GM19324 (cell line): ENCODE data around the gene FSD2.
A peak's percentile ranks its signal among the peaks of the same experiment; 100 is the strongest.
"Not testable (repeated sequence)": the region's sequence is repeated elsewhere in the genome, so short reads cannot be mapped to it uniquely, and the experiment has no call there.

ENCODE experiments used
- ATAC-seq: cut with Tn5 transposase; IDR thresholded peaks from one replicate; pipeline ENCODE4 v1.9.1; 2021; ENCODE audit warnings: mild to moderate bottlenecking, moderate library complexity; ENCODE audit not compliant: unreplicated experiment, low FRiP score

The FSD2 gene

DNA sequence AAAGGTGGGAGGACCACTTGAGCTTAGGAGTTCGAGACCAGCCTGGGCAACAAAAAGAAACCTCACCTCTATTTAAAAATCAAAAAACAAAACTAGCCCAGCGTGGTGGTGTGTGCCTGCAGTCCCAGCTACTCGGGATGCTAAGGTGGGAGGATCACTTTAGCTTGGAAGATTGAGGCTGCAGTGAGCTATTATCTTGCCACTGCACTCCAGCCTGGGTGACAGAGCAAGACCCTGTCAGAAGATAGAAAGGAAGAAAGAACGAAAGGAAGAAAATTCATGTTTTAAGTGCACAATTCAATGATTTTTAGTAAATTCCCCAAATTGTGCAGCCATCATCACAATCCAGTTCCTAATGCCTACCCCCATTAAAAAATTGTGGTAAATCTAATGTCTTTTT lies 7.8 kb downstream of the FSD2 start:
- ATAC-seq, result no peak

DNA sequence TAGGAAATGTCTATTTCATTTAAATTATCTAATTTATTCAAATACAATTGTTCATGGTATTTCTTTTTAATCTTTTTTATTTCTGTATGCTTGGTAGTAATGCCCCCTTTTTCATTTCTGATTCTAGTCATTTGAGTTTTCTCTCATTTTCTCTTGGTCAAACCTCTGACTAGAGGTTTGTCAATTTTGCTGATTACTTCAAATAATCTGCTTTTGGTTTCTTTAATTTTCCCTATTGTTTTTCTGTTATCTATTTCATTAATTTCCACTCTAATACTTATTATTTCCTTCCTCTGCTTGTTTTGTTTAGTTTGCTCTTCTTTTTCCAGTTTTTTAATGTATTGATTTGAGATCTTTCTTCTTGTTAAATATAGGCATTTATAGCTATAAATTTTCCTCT lies 12.1 kb downstream of the FSD2 start:
- ATAC-seq, result no peak

DNA sequence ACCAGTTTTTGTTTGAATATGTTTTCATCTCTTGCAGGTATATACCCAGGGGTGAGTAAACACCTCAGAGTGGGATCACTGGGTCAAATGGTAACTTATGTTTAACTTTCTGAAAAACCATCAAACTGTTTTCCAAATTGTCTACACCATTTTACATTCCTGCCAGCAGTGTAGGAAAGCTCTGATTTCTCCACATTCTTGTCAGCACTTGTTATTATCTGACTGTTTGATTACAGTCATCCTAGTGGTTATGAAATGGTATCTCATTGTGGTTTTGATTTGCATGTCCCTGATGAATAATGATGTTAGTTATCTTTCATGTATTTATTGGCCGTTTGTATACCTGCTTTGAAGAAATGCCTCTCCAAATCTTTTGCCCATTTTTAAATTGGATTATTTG lies 13.8 kb downstream of the FSD2 start:
- ATAC-seq, result no peak

DNA sequence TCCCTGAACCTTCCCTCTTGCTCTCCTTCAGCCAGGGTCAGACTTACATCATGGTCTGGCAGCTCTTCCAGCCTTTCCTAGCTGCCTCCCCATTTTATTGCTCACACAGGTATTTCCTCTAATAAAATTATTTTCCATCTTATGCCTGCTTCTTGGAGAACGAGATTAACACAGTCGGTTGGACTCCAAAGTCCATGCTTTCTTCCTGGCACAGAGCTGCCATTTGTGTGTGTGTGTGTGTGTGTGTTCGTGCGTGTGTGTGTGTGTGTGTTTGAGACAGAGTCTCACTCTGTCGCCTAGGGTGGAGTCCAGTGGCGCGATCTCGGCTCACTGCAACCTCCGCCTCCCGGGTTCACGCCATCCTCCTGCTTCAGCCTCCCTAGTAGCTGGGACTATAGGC lies 15.5 kb downstream of the FSD2 start:
- no peak for ATAC-seq

DNA sequence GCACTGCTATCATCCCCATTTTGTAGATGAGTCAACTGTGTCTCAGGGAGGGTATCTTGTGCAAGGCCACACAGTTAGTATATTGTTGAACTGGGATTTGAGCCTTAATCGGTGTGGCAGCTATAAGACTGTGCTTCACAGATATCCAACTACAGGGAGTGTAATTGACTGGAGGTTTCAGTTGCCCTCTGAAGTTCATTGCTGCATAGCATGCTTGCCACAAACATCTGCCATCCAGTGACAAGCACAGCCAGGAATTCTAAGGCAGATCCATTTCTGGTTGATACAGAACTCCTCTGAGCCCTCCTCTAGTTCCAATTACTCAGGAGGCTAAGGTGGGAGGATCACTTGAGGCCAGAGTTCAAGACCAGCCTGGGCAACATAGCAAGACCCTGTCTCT lies 16.4 kb downstream of the FSD2 start:
- no peak for ATAC-seq

DNA sequence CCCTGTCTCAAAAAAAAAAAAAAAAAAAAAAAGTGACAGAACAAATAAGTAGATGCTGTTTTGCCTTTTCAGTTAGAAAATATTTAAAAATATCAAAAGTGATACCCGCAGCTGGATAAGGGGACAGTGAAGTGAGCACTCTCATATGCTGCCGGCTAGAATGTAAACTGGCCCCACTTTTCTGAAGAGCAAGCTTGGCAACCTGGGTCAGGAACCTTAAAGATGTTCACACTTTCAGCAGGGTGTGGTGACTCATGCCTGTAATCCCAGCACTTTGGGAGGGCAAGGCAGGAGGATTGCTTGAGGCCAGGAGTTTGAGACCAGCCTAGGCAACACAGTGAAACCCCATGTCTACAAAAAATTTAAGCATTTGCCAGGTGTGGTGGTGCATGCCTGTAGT lies 17.4 kb downstream of the FSD2 start:
- ATAC-seq, result no peak

DNA sequence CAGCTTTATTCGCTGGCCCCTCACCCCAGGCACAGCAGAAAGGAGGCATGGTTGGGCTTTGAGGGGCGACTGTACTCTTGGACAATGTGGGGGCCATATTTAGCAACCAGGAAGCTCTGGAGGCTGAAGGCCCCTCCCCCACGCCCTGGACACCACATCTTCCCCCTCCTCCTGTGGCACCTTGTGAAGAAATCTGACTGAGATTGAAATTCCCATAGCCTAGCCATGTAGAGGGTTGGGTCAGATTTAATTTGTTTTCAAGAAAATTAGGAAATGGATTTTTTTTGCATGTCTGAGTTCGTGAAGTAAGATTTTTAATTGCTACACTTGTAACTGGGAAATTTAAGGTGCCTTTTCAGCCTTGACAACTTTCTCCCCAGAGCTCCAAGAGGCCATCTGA lies 24.5 kb downstream of the FSD2 start:
- no peak for ATAC-seq

DNA sequence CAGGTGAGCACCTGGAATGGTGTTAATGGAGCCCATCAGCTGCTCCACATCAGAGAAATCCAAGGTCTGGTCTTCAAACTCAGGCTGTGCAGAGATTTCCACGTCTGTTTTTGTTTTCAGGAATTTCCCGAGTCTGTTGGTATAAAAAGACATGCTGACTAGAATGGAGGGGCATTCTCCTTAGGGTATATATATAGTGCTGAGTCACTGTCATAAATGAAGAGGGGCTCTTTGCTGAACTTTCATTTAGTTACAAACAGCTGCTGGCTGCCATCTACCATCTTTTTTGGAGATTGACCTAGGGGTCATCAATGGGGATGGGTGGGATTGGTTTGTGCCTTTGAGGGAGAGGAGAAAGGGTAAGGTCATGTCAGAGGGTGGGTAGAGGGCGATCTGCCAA lies 27.1 kb downstream of the FSD2 start:
- ATAC-seq, result no peak

DNA sequence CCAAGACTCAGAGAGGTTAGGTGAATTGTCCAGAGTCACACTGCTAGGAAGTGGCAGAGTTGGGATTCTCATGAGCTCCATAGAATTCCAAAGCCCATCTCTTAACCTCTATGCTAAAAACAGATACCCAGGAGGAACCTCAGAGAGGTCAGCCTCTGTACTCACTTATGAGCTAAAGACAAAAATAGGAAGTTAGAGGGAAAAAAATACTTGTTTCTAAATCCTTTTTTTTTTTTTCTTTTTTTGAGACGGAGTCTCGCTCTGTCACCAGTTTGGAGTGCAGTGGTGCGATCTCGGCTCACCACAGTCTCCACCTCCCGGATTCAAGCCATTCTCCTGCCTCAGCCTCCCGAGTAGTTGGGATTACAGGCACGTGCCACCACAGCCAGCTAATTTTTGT lies 31.4 kb downstream of the FSD2 start:
- ATAC-seq, result no peak

DNA sequence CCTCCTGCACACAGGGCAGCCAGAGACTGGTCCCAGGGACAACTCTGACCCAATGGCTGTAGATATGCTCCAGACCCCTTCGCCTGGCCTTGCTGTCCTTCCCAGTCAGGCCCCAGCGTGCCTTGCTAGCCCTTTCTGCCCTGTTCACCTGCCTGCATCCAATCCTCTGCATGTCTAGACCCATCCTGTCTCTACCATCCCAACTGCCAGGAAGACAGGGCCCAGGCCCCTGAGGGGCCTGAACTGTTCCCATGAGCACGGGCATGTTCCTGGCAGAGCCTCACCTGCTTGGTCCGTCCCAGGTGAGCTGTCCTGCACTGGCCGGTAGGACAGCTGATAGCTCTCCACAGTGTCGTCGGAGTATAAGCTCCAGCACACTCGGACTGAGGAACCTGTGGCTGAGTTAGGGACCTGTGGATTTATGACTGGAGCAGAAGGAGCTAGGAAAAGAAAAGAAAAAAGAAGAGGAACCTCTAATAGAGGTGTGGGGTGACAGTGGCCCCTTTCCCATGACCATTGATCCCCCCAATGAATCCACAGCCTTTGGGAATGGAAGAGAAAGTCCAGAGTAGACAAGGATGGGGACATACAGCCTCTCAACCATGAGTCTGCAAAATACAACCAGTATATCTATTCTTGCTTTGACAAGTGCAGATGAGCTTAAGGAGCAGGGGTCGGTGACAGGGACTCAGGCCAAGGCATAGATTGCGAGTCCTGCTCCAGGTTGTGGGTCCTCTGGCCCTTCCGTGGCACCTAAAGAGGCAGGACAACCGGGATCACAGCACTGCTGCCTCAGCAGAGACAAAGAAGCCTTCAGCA lies 33.9 kb downstream of the FSD2 start:
- no peak for ATAC-seq

DNA sequence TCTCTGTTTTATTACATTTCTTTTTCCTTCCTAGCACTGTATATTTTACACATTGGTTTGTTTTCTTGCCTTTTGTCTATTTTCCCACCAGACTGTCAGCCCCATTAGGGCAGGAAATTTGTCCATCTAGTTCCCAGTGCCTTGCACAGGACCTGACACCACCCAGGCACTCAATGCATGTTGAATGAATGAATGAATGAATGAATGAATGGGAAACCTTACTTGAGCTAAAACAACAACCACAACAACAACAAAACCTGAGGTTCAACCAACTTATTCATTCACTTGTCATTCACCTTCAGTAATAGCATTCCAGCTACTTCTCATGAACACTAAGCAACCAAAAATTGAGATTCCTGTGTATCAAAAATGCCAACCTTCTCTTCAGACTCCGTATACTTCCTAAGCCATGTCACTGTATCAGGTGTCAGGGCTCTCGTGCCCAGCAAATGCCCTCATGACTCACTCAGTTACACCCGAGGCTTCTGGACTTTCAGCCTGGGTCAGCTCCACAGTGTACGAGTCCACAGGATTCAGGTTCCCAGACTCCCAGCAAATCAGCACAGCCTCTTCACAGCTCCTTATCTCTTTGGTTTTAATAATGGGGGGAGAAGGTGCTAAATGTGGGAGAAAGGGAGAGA lies 37.3 kb downstream of the FSD2 start:
- no peak for ATAC-seq

DNA sequence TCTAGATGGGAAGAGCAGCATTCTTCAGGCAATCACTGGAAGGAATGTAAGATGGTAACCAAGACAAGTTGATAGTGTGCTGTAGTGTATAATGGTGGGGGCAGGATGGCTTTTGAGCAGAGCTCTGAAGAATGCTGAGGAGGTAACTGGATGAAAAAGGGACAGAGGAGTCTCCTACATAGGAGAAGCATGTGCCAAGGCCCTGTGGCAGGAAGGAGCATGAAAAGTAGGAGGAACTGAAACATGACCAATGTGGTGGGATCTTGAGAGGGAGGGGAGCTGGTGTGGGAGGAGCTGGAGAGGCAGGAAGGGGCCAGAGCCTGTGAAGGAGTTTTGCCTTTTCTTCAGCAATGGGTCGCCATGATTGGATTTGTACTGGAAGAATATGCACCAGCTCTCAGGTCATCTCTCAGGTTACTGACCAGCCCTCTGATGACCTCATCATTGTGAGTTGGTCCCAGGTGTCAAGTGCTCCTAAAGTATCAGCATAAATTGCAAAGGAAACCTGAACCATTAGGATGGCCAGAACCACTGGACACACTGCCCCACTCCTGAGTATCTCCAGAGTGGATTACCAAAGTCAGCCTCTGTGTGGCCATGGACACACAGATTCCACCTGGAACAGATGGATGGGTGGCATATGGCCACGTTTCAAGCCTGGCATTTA lies 38.6 kb downstream of the FSD2 start:
- no peak for ATAC-seq

DNA sequence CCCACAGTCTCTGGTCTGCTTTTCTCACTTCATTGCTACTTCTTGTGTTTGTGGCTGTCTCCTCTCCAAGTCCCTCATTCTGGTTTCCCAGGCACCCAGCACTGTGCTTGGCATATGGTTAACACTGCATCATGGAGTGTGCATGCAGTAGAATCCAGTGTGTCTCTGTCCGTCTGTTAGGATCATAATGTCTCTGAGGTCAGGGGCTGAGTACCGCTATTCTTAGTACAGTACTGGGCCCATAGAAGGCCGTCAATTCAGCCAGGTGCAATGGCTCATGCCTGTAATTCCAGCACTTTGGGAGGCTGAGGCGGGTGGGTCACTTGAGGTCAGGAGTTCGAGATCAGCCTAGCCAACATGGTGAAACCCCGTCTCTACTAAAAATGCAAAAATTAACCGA lies 39.7 kb downstream of the FSD2 start:
- not testable (repeated sequence) for ATAC-seq

DNA sequence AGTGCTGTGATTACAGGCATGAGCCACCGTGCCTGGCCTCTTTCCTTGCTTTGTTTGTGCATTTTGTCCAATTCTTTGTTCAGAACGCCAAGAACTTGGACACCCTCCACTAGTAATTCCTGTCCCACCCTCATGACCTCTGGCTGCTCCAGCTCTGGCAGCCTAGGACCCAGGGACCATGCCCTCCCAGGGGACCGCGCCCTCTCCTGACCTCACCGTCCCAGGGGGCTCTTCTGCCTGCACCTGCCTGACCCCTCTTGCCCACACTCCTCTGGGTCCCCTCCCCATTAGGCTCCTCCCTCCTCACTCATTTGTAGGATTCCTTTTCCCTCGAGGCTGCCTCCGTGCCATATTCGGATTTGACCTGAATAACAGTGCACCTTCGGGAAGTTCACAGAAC lies 41.1 kb downstream of the FSD2 start:
- ATAC-seq, result no peak

DNA sequence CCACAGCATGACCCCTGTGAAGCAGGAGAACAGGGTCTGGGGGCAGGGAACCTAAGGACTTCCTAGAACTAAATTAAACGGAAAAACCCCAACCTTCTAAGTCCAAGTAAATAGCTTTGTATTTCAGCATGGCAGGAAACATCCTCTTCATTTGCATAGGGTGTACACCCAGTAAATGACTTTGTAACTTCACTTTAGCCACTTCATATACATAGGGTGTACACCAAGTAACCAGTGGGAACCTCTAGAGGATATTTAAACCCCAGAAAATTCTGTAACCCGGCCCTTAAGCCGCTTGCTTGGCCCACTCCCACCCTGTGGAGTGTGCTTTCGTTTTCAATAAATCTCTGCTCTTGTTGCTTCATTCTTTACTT lies 41.8 kb downstream of the FSD2 start:
- ATAC-seq, result no peak

DNA sequence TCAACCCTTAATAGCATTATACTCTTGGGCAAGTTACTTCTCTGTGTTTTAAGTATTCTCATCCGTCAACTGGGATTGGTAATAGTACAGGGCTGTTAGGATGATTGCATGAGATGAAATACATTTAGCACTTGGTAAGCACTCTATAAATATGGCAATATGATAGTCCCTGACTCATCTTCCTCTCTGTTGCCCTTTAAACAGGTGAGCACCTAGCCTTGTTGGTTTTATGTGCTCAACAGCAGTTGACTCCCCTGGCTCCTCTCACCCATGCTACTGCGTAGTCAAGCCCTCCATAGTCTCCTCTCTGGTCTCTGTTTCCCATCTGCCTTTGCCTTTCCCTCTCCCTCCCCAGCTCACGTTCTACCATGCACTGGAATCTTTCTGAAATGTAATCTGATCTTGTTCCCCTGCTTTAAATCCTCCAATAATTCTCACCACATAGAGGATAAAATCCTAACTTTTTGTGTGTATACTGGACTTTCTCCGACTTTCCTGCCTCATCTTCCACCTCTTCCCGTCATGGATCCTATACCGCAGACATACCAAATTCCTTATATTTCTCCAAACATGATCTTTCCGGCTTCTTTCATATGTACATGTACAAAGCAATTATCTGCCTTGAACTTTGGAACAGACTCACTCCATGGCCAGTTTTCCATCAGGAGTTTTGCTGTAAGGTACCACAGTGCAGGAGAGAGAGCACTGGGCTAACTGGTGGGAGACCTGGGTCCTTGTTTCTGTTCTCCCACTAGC lies 42.3 kb downstream of the FSD2 start:
- no peak for ATAC-seq

DNA sequence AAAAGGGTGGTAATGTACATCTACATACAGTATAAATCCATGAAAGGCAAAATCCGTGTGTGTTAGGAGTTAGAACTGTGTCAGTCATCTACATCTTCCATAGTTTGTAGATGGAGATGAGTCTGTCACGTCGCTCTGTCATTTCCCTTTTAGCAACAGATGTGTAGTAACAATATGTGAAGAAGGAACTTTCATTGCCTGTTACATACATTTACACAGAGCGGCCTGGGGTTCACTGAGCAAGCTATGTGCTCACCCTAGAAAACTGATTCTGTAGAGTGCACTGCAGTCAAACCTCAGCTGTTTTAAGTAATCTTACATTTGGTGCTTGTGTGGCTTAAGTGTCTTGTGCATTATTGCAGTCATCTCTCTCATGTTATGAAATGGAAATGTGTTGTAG lies 54.6 kb downstream of the FSD2 start:
- ATAC-seq, result no peak

DNA sequence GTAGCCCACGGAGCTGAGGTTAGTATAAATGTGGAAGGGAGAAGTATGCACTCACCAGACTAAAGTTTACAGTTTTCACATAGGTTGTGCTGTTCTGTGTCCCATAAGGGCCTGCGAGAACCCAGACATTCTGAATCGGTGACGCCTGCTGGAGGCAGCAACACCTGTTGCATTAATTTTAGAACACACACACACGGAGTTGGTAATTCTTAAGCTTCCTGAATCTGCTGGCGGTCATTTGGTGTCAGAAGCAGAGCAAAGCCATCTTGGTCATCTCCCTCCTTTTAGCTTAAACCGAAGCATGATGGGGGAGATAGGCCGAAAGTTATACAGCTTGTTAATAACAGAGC lies 55.1 kb downstream of the FSD2 start:
- ATAC-seq, result peak; percentile 29

DNA sequence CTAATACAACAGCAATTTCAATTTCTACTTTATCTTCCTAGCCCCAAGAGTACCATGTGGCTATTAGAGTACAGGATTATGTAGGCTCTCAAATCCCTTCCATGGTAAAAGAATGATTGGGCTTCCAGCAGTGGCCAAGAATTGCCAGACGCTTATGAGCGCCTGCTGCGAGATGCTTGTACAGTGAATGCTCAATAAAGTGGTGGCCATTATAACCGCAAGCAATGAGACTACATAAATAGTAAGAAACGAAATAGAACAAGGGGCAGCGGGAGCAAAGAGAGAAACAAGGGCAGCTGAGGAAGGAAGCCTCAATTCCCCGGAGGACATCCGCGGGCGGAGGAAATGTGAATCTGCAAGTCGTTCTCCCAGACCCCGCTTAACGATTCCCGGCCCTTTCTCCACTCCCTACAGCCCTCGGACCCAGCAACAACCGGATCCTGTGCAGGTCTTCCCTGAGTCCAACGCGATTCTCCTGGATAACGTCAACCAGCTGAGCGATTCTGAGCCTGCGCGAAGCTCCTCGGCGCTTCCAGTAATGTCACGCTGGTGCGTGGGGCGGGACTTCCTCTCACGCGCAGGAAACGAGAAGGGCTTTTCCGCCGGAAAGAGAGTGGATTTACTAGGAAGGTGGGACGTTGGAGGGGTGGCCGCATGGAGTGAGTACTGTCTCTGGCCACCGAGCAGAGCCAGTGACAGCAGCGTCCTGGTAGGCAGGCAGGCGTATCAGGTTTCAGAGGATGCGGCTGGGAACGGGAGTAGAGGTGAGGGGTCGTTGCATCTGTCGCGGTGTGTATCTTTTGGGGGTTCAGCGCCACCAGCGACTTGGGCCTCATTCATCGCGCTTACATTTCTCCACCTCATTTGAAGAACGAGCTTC lies 55.7 kb downstream of the FSD2 start:
- peak; percentile 95 for ATAC-seq

DNA sequence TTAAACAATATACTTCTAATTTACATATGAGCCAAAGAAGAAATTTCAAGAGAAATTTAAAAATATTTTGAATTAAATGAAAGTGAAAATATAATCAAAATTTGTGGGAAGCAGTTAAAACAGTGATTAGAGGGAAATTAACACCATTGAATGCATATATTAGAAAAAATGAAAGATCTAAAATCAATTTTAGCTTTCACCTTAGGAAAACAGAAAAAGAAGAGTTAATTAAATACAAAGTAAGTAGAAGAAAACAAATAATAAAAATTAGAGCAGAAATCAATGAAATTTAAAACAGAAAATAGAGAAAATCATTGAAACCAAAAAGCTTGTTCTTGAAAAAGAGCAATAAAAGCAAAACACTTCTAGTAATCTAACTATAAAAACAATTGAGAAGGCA lies 57.6 kb downstream of the FSD2 start:
- ATAC-seq, result no peak
